HepG2 (cell line): Measurements from ENCODE around the gene PADI1. TPM values are rescaled to one million over a fixed set of nuclear protein-coding genes. Genes with fewer than 3 reads are reported as not detected.

ENCODE experiments used
- ATAC-seq: fragments of 200-7000 bp; cut with Tn5 transposase; 3 replicates; pipeline ENCODE4 v1.9.1; 2020; ENCODE audit warnings: mild to moderate bottlenecking, moderate library complexity
- BruUV-seq: library from RNA; stranded (reverse); fragments of 400-500 nt; replicated peaks from 2 replicates; lab custom pipeline; 2021; lab: Mats Ljungman, UMichigan
- CTCF ChIA-PET: fragments of 300-600 bp; formaldehyde crosslinking; extraction: SDS; loops from one replicate; lab custom pipeline; 2021; ENCODE audit warnings: low total read pairs, inconsistent platforms, low intra/inter-chr PET ratio; lab: Yijun Ruan, JAX
- POLR2A ChIA-PET: fragments of 350-600 bp; sonication (Branson Sonifier 250); formaldehyde crosslinking; loops from one replicate; lab custom pipeline; 2020; ENCODE audit warnings: antibody characterized with exemption, inconsistent platforms; lab: Yijun Ruan, JAX
- DNase-seq: peaks from one replicate; pipeline ENCODE4 v3.0.0-alpha.2; 2015; ENCODE audit warnings: low spot score
- FAIRE-seq: peaks from 3 replicates; lab custom pipeline; 2011; peaks lifted over from hg19 to GRCh38; lab: Jason Lieb, UNC
- H2AFZ ChIP-seq: one replicate; pipeline ENCODE4 v1.6.1; 2011; ENCODE audit warnings: low read length, inconsistent platforms
- H3K27ac ChIP-seq: fragments of 300-600 bp; 3 replicates; pipeline ENCODE4 v1.8.0; 2011; ENCODE audit warnings: mixed run types, mild to moderate bottlenecking, mixed read lengths, low read length, inconsistent platforms; ENCODE audit not compliant: insufficient read depth; ENCODE audit errors: extremely low read length
- H3K27me3 ChIP-seq, 2 experiments: fragments of 200-600 bp in 1 of 2; 2 replicates in 1 of 2; 3 replicates in 1 of 2; pipeline versions ENCODE4 v1.6.0 to v1.8.0; 2011; ENCODE audit warnings: low read length in 2 of 2, mild to moderate bottlenecking in 2 of 2, moderate library complexity in 2 of 2, inconsistent platforms in 1 of 2; ENCODE audit not compliant: insufficient read depth in 2 of 2, control insufficient read depth in 1 of 2
- H3K36me3 ChIP-seq, 2 experiments: fragments of 200-600 bp in 1 of 2; replicated peaks in 1 of 2; 2 replicates in 1 of 2; 3 replicates in 1 of 2; pipeline versions ENCODE4 v1.5.1 to v1.8.0; 2011; ENCODE audit warnings: low read length in 2 of 2, inconsistent platforms in 1 of 2; ENCODE audit not compliant: insufficient read depth in 2 of 2, control insufficient read depth in 1 of 2
- H3K4me1 ChIP-seq: 2 replicates; pipeline ENCODE4 v1.5.1; 2012; ENCODE audit warnings: low read length, inconsistent platforms; ENCODE audit not compliant: insufficient read depth
- H3K4me2 ChIP-seq: 2 replicates; pipeline ENCODE4 v1.6.0; 2011; ENCODE audit warnings: low read depth, low read length, inconsistent platforms
- H3K4me3 ChIP-seq, 3 experiments: fragments of 200-600 bp in 1 of 3; sonication (generic), shearing (Covaris generic) in 1 of 3; replicated peaks in 1 of 3; 2 replicates each; pipeline ENCODE4 v1.5.1; 2011 to 2016; ENCODE audit warnings: low read length in 3 of 3, inconsistent platforms in 2 of 3, low read depth in 2 of 3, mild to moderate bottlenecking in 2 of 3, control low read depth in 1 of 3, mixed read lengths in 1 of 3; ENCODE audit not compliant: insufficient read depth in 1 of 3
- H3K79me2 ChIP-seq: one replicate; pipeline ENCODE4 v1.6.1; 2011; ENCODE audit warnings: low read length, inconsistent platforms; ENCODE audit not compliant: insufficient read depth
- H3K9ac ChIP-seq: 2 replicates; pipeline ENCODE4 v1.6.0; 2011; ENCODE audit warnings: mild to moderate bottlenecking, low read depth, low read length, inconsistent platforms; ENCODE audit not compliant: insufficient read depth
- H3K9me3 ChIP-seq: 2 replicates; pipeline ENCODE4 v1.5.1; 2012; ENCODE audit warnings: mild to moderate bottlenecking, low read length
- H4K20me1 ChIP-seq: 2 replicates; pipeline ENCODE4 v1.6.0; 2011; ENCODE audit warnings: inconsistent platforms, mild to moderate bottlenecking, low read length, moderate library complexity; ENCODE audit not compliant: insufficient read depth
- BCL3 ChIP-seq: sonication (generic); formaldehyde crosslinking; IDR thresholded peaks from 2 replicates; pipeline ENCODE4 v1.5.1; 2020; ENCODE audit warnings: mild to moderate bottlenecking, missing genetic modification reagents, moderate library complexity
- FOXA1 ChIP-seq, 2 experiments: fragments of 450-650 bp in 1 of 2; sonication (generic) in 1 of 2; formaldehyde crosslinking in 1 of 2; IDR thresholded peaks; 2 replicates each; pipeline versions ENCODE4 v1.4.0 to v1.6.1; 2016 to 2020; ENCODE audit warnings: missing genetic modification reagents in 1 of 2
- FOXK1 ChIP-seq: sonication (generic); formaldehyde crosslinking; IDR thresholded peaks from 2 replicates; pipeline ENCODE4 v1.4.0; 2020; ENCODE audit warnings: low read depth, missing genetic modification reagents, borderline replicate concordance
- FOXK2 ChIP-seq: fragments of 450-650 bp; IDR thresholded peaks from 2 replicates; pipeline ENCODE4 v1.6.1; 2016
- GPBP1L1 ChIP-seq: sonication (generic); formaldehyde crosslinking; IDR thresholded peaks from 2 replicates; pipeline ENCODE4 v1.5.0; 2020; ENCODE audit warnings: mild to moderate bottlenecking, missing genetic modification reagents
- HIC2 ChIP-seq: sonication (generic); formaldehyde crosslinking; IDR thresholded peaks from 2 replicates; pipeline ENCODE4 v1.9.0; 2022; ENCODE audit warnings: low read depth, missing genetic modification reagents
- HNRNPLL ChIP-seq: fragments of 200-400 bp; formaldehyde crosslinking; IDR thresholded peaks from 2 replicates; pipeline ENCODE4 v1.6.1; 2017; ENCODE audit warnings: mild to moderate bottlenecking, low read depth, low read length; ENCODE audit not compliant: poor library complexity, severe bottlenecking
- MYPOP ChIP-seq: sonication (generic); formaldehyde crosslinking; IDR thresholded peaks from 2 replicates; pipeline ENCODE4 v1.8.1; 2023; ENCODE audit warnings: mild to moderate bottlenecking, moderate library complexity, missing genetic modification reagents
- ZNF10 ChIP-seq: sonication (generic); formaldehyde crosslinking; IDR thresholded peaks from 2 replicates; pipeline ENCODE4 v1.4.0; 2020; ENCODE audit warnings: mild to moderate bottlenecking, low read depth, missing genetic modification reagents, borderline replicate concordance
- ZNF136 ChIP-seq: sonication (generic); formaldehyde crosslinking; IDR thresholded peaks from 2 replicates; pipeline ENCODE4 v1.8.1; 2022; ENCODE audit warnings: low read depth, mild to moderate bottlenecking, moderate library complexity, missing genetic modification reagents
- ZNF552 ChIP-seq: sonication (generic); formaldehyde crosslinking; IDR thresholded peaks from 2 replicates; pipeline ENCODE4 v1.9.0; 2022; ENCODE audit warnings: missing genetic modification reagents, mild to moderate bottlenecking, borderline replicate concordance
- ZNF598 ChIP-seq: sonication (generic); formaldehyde crosslinking; IDR thresholded peaks from 2 replicates; pipeline ENCODE4 v1.5.1; 2020; ENCODE audit warnings: mild to moderate bottlenecking, missing genetic modification reagents, borderline replicate concordance
- WGBS: methylation state at CpG from one replicate; pipeline ENCODE4 v1.1.6; 2017; ENCODE audit warnings: low lambda C conversion rate; 5-methylcytosine and 5-hydroxymethylcytosine counted together
- in situ Hi-C: cut with HindIII; loops from 2 replicates; pipeline ENCODE4 v1.10.0; 2017; ENCODE audit warnings: low pct_unique_long_range_greater_than_20kb; ENCODE audit not compliant: extremely low pct_ligation_motif_present
- intact Hi-C: fragments of 100-400 bp; cut with micrococcal nuclease; formaldehyde crosslinking; loops from one replicate; pipeline ENCODE4 v1.10.0; 2022; ENCODE audit not compliant: unreplicated experiment
- polyA plus RNA-seq, 8 experiments: library from polyadenylated mRNA; depleted of rRNA in 3 of 8; stranded (reverse) in 7 of 8; unstranded in 1 of 8; fragments of >200 nt; fragmentation: Illumina TruSeq in 4 of 8; extraction: Trizol in 4 of 8; gene quantifications; 2 replicates each; pipeline versions ENCODE4 v1.2.1 to v1.2.3, GENCODE V29; 2011 to 2016; ENCODE audit warnings: low read depth in 4 of 8, missing spikeins in 1 of 8, mixed read lengths in 1 of 8; ENCODE audit not compliant: insufficient read depth in 1 of 8
- total RNA-seq, 5 experiments: library from RNA; depleted of rRNA; stranded (reverse); fragments of >200 nt; fragmentation: Illumina TruSeq; extraction: Trizol; gene quantifications; 2 replicates each; pipeline ENCODE4 v1.2.3, GENCODE V29; 2016; ENCODE audit warnings: low read depth in 1 of 5
- TF ChIP-seq, protein P1 (sequence below): sonication (generic); formaldehyde crosslinking; IDR thresholded peaks from 2 replicates; pipeline ENCODE4 v1.5.1; 2020; ENCODE audit warnings: mild to moderate bottlenecking, moderate library complexity, missing genetic modification reagents
- TF ChIP-seq, protein P2 (sequence below): sonication (generic); formaldehyde crosslinking; IDR thresholded peaks from 2 replicates; pipeline ENCODE4 v1.4.0; 2020; ENCODE audit warnings: missing genetic modification reagents

The PADI1 gene
- total and polyA plus RNA-seq, 2 of the 13 experiments (the other 11 are each of a cell fraction or from before 2014, with no cell fraction given): not detected

DNA sequence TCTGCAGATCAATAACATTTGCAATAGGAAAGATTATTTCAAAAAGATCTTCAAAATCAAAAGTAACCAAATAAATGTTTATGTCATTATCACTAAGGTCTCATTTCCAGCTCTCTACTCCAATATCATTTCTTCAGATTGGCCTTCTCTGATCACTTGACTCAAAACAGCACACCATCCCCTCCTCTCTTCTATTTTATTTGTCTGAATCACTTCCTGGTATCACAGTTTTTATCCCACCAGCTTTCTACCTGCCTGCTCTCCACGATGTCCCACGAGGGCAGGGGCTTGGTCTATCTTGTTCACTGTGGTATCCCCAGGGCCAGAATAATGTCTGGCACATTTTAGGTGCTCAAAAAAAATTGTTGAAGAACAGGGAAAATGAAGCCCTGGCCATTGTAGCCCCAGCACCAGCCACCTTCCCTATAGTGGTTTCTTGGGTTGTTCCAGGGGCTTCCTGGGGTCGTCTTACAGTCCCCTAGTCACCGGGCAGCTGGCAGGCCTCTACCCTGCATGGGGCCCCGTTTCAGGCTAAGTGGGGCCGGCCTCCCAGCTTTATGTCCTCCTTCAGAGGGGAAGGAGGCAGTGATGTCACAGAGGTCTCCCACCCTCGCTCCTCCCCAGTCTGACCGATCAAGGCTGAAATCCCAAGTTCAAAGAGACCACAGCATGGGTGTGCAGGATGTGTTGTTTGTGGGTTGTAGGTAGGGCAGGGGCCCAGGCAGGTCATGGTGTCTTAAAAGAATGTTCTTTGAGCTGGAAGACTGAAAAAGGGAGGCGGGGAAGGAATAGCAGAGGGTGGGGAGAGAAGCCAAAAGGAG, 3.5 kb upstream of the PADI1 start:
- ChIA-PET POLR2A (no interaction called here), CTCF (no interaction called here)
- in situ Hi-C loops (no loop called here), intact Hi-C loops (no loop called here)
- Histone ChIP-seq H3K27ac (no peak overlapping the region), H4K20me1 (no peaks in the 10 kb centered on the region), H3K4me1 (0 out of 2 replicates have a peak, but pooled peaks cover 10% of the 10 kb centered on the region), H3K9ac (no peak overlapping the region), H3K9me3 (no peaks in the 10 kb centered on the region), H3K4me3 (no peak overlapping the region), H3K36me3 (no peaks in the 10 kb centered on the region), H3K27me3 (peaks cover 0 to 5% of the 10 kb centered on the region in 2 experiments; a peak in 2 of 5 replicates), H3K79me2 (no peaks in the 10 kb centered on the region), H2AFZ (no peak overlapping the region), H3K4me2 (no peak overlapping the region)
- no peak for ATAC-seq
- no peak for DNase-seq
- 20% methylated on average over 9 of the region's 9 CpGs for WGBS
- no TSS peak for BruUV-seq
- no peak for FAIRE-seq
- no peak for TF ChIP-seq HIC2 (CRISPR knock-in tag)
- no peak for TF ChIP-seq ZNF10
- TF ChIP-seq FOXK1: no peak
- TF ChIP-seq ZNF598 (CRISPR knock-in tag): no peak
- no peak for TF ChIP-seq FOXK2
- TF ChIP-seq GPBP1L1 (CRISPR knock-in tag): no peak
- no peak for TF ChIP-seq FOXA1 (IDR thresholded peaks at IDR 0.05)
- TF ChIP-seq FOXA1 (CRISPR knock-in tag; IDR thresholded peaks at IDR 0.05): no peak
- TF ChIP-seq, protein P1, sequence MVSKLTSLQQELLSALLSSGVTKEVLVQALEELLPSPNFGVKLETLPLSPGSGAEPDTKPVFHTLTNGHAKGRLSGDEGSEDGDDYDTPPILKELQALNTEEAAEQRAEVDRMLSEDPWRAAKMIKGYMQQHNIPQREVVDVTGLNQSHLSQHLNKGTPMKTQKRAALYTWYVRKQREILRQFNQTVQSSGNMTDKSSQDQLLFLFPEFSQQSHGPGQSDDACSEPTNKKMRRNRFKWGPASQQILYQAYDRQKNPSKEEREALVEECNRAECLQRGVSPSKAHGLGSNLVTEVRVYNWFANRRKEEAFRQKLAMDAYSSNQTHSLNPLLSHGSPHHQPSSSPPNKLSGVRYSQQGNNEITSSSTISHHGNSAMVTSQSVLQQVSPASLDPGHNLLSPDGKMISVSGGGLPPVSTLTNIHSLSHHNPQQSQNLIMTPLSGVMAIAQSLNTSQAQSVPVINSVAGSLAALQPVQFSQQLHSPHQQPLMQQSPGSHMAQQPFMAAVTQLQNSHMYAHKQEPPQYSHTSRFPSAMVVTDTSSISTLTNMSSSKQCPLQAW (CRISPR knock-in tag): no peak
- no peak for TF ChIP-seq MYPOP (CRISPR knock-in tag)
- TF ChIP-seq, protein P2, sequence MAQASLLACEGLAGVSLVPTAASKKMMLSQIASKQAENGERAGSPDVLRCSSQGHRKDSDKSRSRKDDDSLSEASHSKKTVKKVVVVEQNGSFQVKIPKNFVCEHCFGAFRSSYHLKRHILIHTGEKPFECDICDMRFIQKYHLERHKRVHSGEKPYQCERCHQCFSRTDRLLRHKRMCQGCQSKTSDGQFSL: no peak
- no peak for TF ChIP-seq BCL3
- TF ChIP-seq HNRNPLL: no peak
- no peak for TF ChIP-seq ZNF136 (CRISPR knock-in tag)
- TF ChIP-seq ZNF552: no peak
